Measurements from ENCODE around the gene DDX41.

DNA sequence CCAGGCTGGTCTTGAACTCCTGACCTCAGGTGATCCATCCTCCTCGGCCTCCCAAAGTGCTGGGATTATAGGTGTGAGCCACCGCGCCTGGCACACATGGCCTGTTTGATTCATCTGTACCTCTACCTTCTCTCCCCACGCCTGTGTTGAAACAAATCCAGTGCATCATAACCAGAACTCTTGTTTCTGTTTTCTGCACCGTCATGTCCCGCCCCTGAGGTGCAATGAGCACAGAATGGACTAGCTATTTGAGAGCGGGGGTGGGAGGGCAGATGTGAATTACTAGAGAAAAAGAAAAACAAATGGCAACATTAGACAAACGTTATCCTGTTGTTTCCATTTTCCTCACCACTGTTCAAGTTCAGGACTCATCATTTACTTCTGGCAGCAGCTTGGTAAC lies 48.3 kb upstream of the DDX41 start:
- TF ChIP-seq MAFK (conservative IDR thresholded peaks at IDR 0.05 in 1 of 2, IDR thresholded peaks at IDR 0.05 in 1 of 2; ENCODE audit: low read length in 2 of 2) (no peak), ZNF777 (CRISPR knock-in tag; IDR thresholded peaks at IDR 0.05) (no peak), E2F1 (CRISPR knock-in tag; IDR thresholded peaks at IDR 0.05) (no peak), TRIM24 (CRISPR knock-in tag; IDR thresholded peaks at IDR 0.05) (no peak), ZNF781 (CRISPR knock-in tag; IDR thresholded peaks at IDR 0.05; ENCODE audit: borderline replicate concordance, not compliant biosample characterization) (no peak), ZNF329 (CRISPR knock-in tag; IDR thresholded peaks at IDR 0.05; ENCODE audit: low read depth) (no peak), CEBPB (IDR thresholded peaks at IDR 0.05; ENCODE audit: borderline replicate concordance, low read depth, low read length) (no peak), EP300 (IDR thresholded peaks at IDR 0.05; ENCODE audit: low read depth in 2 of 2, low read length in 2 of 2) (no peak), EP300 (CRISPR knock-in tag; IDR thresholded peaks at IDR 0.05; ENCODE audit: borderline replicate concordance) (no peak)
- TF ChIP-seq, protein P1, sequence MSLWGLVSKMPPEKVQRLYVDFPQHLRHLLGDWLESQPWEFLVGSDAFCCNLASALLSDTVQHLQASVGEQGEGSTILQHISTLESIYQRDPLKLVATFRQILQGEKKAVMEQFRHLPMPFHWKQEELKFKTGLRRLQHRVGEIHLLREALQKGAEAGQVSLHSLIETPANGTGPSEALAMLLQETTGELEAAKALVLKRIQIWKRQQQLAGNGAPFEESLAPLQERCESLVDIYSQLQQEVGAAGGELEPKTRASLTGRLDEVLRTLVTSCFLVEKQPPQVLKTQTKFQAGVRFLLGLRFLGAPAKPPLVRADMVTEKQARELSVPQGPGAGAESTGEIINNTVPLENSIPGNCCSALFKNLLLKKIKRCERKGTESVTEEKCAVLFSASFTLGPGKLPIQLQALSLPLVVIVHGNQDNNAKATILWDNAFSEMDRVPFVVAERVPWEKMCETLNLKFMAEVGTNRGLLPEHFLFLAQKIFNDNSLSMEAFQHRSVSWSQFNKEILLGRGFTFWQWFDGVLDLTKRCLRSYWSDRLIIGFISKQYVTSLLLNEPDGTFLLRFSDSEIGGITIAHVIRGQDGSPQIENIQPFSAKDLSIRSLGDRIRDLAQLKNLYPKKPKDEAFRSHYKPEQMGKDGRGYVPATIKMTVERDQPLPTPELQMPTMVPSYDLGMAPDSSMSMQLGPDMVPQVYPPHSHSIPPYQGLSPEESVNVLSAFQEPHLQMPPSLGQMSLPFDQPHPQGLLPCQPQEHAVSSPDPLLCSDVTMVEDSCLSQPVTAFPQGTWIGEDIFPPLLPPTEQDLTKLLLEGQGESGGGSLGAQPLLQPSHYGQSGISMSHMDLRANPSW (CRISPR knock-in tag; IDR thresholded peaks at IDR 0.05; ENCODE audit: borderline replicate concordance): no peak
- TF ChIP-seq, protein P2, sequence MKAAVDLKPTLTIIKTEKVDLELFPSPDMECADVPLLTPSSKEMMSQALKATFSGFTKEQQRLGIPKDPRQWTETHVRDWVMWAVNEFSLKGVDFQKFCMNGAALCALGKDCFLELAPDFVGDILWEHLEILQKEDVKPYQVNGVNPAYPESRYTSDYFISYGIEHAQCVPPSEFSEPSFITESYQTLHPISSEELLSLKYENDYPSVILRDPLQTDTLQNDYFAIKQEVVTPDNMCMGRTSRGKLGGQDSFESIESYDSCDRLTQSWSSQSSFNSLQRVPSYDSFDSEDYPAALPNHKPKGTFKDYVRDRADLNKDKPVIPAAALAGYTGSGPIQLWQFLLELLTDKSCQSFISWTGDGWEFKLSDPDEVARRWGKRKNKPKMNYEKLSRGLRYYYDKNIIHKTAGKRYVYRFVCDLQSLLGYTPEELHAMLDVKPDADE (CRISPR knock-in tag; IDR thresholded peaks at IDR 0.05): no peak
- TF ChIP-seq, protein P3, sequence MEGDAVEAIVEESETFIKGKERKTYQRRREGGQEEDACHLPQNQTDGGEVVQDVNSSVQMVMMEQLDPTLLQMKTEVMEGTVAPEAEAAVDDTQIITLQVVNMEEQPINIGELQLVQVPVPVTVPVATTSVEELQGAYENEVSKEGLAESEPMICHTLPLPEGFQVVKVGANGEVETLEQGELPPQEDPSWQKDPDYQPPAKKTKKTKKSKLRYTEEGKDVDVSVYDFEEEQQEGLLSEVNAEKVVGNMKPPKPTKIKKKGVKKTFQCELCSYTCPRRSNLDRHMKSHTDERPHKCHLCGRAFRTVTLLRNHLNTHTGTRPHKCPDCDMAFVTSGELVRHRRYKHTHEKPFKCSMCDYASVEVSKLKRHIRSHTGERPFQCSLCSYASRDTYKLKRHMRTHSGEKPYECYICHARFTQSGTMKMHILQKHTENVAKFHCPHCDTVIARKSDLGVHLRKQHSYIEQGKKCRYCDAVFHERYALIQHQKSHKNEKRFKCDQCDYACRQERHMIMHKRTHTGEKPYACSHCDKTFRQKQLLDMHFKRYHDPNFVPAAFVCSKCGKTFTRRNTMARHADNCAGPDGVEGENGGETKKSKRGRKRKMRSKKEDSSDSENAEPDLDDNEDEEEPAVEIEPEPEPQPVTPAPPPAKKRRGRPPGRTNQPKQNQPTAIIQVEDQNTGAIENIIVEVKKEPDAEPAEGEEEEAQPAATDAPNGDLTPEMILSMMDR (CRISPR knock-in tag; IDR thresholded peaks at IDR 0.05): no peak

All from HepG2 (cell line).